Tibial nerve (tissue), 4 donors: Measurements from ENCODE around the gene CAMTA1. TPM values are rescaled to one million over a fixed set of nuclear protein-coding genes. Genes with fewer than 3 reads are reported as not detected.
"Not testable (repeated sequence)": the region's sequence is repeated elsewhere in the genome, so short reads cannot be mapped to it uniquely, and the experiment has no call there.

Experiments
- DNase-seq, 2 donors: peaks; one replicate each; pipeline ENCODE4 v3.0.0-alpha.2; 2019; ENCODE audit warnings: low spot score in 2 of 2
- H3K27ac ChIP-seq, 4 donors: fragments of 200-600 bp; sonication (generic) in 3 of 4; one replicate each; pipeline ENCODE4 v1.5.1; 2017 to 2019; ENCODE audit warnings: mild to moderate bottlenecking in 1 of 4
- H3K27me3 ChIP-seq, 2 donors: fragments of 200-600 bp; sonication (generic) in 1 of 2; one replicate each; pipeline versions ENCODE4 v1.5.1 to v1.6.0; 2017 to 2019
- H3K36me3 ChIP-seq, 3 donors: fragments of 200-600 bp; sonication (generic); one replicate each; pipeline ENCODE4 v1.5.1; 2018 to 2019
- H3K4me1 ChIP-seq, 4 donors: fragments of 200-600 bp; sonication (generic) in 3 of 4; one replicate each; pipeline ENCODE4 v1.5.1; 2017 to 2019
- H3K4me3 ChIP-seq, 4 donors: fragments of 200-600 bp; sonication (generic) in 3 of 4; one replicate each; pipeline ENCODE4 v1.5.1; 2017 to 2019; ENCODE audit warnings: mild to moderate bottlenecking in 1 of 4, moderate library complexity in 1 of 4
- H3K9me3 ChIP-seq, 4 donors: fragments of 200-600 bp; sonication (generic) in 3 of 4; one replicate each; pipeline ENCODE4 v1.5.1; 2017 to 2019
- CTCF ChIP-seq, 5 experiments: fragments of 200-600 bp in 3 of 5; fragments of 450-650 bp in 2 of 5; sonication (generic) in 3 of 5; IDR thresholded peaks; one replicate each; pipeline ENCODE4 v1.5.1; 2016 to 2019; ENCODE audit warnings: antibody characterized with exemption in 5 of 5, mild to moderate bottlenecking in 3 of 5, moderate library complexity in 2 of 5
- EP300 ChIP-seq, 2 donors: sonication (generic); formaldehyde crosslinking; IDR thresholded peaks; one replicate each; pipeline ENCODE4 v1.6.1; 2017; ENCODE audit warnings: antibody characterized with exemption in 2 of 2, mild to moderate bottlenecking in 1 of 2
- POLR2A ChIP-seq, 2 donors: fragments of 450-650 bp; IDR thresholded peaks; one replicate each; pipeline ENCODE4 v1.6.1; 2017; ENCODE audit warnings: antibody characterized with exemption in 2 of 2, mild to moderate bottlenecking in 2 of 2, moderate library complexity in 2 of 2
- WGBS, 2 donors: methylation state at CpG; one replicate each; pipeline ENCODE4 v1.1.5; 2018; 5-methylcytosine and 5-hydroxymethylcytosine counted together
- total RNA-seq, 4 donors: library from RNA; depleted of rRNA; stranded (reverse); fragments of >200 nt; gene quantifications; one replicate each; pipeline ENCODE4 v1.1.0, GENCODE V29; 2016

Gene CAMTA1
- total RNA-seq, 4 donors from 2014 or later = 41.8 to 104 (median 87.2) TPM

DNA sequence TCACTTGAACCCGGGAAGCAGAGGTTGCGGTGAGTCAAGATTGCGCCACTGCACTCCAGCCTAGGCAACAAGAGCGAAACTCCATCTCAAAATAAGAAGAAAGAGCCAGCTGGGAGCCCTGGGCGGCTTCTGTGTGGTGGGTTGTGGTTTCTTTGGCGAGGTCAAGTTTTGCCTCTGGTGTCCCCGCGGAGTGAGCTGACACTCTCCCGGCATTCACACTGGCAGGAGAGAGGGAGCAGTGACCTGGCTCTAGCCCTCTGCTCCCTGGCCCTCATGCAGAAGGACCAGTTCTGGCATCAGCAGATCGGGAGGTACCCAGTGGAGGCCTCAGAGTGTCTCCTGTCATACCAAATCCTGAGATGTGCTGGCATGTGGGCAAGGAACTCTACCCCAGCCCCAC lies 904.8 kb downstream of the CAMTA1 start:
- Histone ChIP-seq H3K27ac (no peak overlapping the region), H3K36me3 (no peaks in the 10 kb centered on the region), H3K4me1 (no peaks in the 10 kb centered on the region), H3K27me3 (no peaks in the 10 kb centered on the region), H3K4me3 (no peak overlapping the region), H3K9me3 (peaks cover 0 to 17% (median 0%) of the 10 kb centered on the region in 4 donors)
- no peak for TF ChIP-seq CTCF (IDR thresholded peaks at IDR 0.05)
- no peak for TF ChIP-seq EP300 (IDR thresholded peaks at IDR 0.05)
- TF ChIP-seq POLR2A (IDR thresholded peaks at IDR 0.05) = no peak
- 85 to 93% methylated on average over 10 of the region's 10 CpGs for WGBS, 2 donors
- no peak for DNase-seq

- H3K27me3 ChIP-seq = no peaks in the 10 kb centered on the region
- 84 to 89% methylated on average over 17 of the region's 17 CpGs for WGBS, 2 donors
These were observed 905.4 kb downstream of the CAMTA1 start for GRCh38 chr1:7690496-7691182.

DNA sequence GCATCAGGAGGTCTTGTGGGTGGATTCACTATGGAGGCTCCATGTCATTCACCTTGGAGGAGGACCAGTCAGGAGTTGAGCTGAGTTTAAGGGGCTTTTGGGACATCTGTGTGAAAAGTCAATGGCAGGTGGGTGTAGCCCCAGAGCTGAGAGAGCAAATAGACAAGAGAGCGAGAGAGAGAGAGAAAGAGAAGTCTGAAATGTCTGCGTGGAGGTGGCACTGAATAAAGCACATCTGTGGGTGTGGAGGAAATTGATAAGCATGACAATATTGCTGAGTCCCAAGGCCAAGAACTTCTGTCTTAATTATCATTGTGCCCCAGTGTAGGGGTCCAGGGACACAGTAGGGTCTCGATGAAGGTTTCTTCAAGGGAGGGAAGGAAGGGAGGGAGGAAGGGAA lies 906.3 kb downstream of the CAMTA1 start:
- no peaks in the 10 kb centered on the region for H3K36me3 ChIP-seq
- no peak overlapping the region for H3K4me3 ChIP-seq
- no peak overlapping the region for H3K27ac ChIP-seq
- no peaks in the 10 kb centered on the region for H3K4me1 ChIP-seq
- WGBS, 2 donors = 81 to 93% methylated on average over 3 of the region's 3 CpGs
- TF ChIP-seq EP300 (IDR thresholded peaks at IDR 0.05) = no peak
- TF ChIP-seq POLR2A (IDR thresholded peaks at IDR 0.05) = no peak
- no peak for TF ChIP-seq CTCF (IDR thresholded peaks at IDR 0.05)
- no peaks in the 10 kb centered on the region for H3K27me3 ChIP-seq
- DNase-seq = no peak
- H3K9me3 ChIP-seq = peaks cover 0 to 17% (median 0%) of the 10 kb centered on the region in 4 donors

More at GRCh38 chr1:7690496-7691182, 905.4 kb downstream of the CAMTA1 start:
- Histone ChIP-seq H3K9me3 (peaks cover 0 to 17% (median 0%) of the 10 kb centered on the region in 4 donors), H3K36me3 (no peaks in the 10 kb centered on the region), H3K4me1 (no peaks in the 10 kb centered on the region), H3K4me3 (no peak overlapping the region), H3K27ac (no peak overlapping the region)
- DNase-seq = no peak
- TF ChIP-seq EP300 (IDR thresholded peaks at IDR 0.05) (no peak), POLR2A (IDR thresholded peaks at IDR 0.05) (no peak)

DNA sequence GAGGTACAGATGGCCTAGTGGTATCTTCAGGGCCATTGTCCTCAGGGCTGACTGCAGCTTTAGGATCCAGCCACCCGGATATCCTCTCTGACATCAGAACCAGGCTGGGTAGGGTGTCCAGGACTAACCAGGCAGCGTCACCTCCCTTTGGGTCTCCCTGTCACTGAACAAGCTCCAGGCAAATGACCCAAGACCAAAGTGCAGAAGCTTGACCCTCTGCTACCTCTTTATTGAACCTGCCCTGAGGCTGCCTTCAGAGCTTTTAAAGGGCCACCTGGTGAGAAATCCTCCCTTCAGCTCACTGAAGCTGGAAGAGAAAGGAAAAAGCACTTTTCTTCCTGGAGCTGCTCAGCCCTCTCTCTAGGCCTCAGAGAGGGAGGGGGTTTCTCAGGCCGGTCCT lies 906.8 kb downstream of the CAMTA1 start:
- DNase-seq = no peak
- TF ChIP-seq CTCF (IDR thresholded peaks at IDR 0.05) (no peak), POLR2A (IDR thresholded peaks at IDR 0.05) (no peak), EP300 (IDR thresholded peaks at IDR 0.05) (no peak)
- Histone ChIP-seq H3K9me3 (peaks cover 0 to 17% (median 0%) of the 10 kb centered on the region in 4 donors), H3K27me3 (no peaks in the 10 kb centered on the region), H3K4me3 (no peak overlapping the region), H3K4me1 (no peaks in the 10 kb centered on the region), H3K36me3 (no peaks in the 10 kb centered on the region), H3K27ac (no peak overlapping the region)
- 82 to 98% methylated on average over 3 of the region's 3 CpGs for WGBS, 2 donors

DNA sequence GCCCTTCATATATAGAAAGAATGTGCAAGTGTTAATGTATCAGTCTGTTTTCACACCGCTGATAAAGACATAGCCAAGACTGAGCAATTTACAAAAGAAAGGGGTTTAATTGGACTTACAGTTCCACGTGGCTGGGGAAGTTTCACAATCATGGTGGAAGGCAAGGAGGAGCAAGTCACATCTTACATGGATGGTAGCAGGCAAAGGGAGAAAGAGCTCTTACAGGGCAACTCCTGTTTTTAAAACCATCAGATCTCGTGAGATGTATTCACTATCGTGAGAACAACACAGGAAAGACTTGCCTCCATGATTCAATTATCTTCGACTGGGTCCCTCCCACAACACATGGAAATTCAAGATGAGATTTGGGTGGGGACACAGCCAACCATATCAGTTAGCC lies 907.8 kb downstream of the CAMTA1 start:
- not testable (repeated sequence) for H3K36me3 ChIP-seq, DNase-seq, H3K27me3 ChIP-seq, H3K27ac ChIP-seq, H3K4me1 ChIP-seq, H3K4me3 ChIP-seq
- H3K9me3 ChIP-seq = peaks cover 0 to 17% (median 0%) of the 10 kb centered on the region in 4 donors
- 83 to 88% methylated on average over 5 of the region's 5 CpGs for WGBS, 2 donors

DNA sequence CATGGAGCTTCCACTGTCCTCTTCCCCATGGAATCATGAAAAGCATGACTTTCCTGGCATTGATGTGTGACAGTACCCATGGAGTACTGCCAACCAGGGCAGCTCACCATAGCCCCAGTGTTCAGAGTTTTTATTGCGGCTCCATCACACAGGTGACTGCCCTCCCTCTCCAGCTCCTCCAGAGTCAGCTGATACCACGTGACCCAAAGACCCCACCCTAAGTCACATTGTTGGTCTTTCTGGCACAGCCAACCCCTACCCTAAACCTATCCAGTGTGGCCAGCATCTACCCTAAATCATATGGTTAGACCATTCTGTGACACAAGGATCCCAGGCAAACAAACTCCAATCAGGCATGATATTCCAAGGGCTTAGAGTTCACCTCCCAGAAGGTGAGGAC lies 908.4 kb downstream of the CAMTA1 start:
- DNase-seq = no peak
- H3K36me3 ChIP-seq = no peaks in the 10 kb centered on the region
- H3K4me3 ChIP-seq = no peak overlapping the region
- no peak overlapping the region for H3K27ac ChIP-seq
- WGBS, 2 donors = 40 to 42% methylated on average over 2 of the region's 2 CpGs
- no peaks in the 10 kb centered on the region for H3K4me1 ChIP-seq
- H3K27me3 ChIP-seq = no peaks in the 10 kb centered on the region
- peaks cover 0 to 17% (median 0%) of the 10 kb centered on the region in 4 donors for H3K9me3 ChIP-seq
- TF ChIP-seq CTCF (IDR thresholded peaks at IDR 0.05) (no peak), EP300 (IDR thresholded peaks at IDR 0.05) (no peak), POLR2A (IDR thresholded peaks at IDR 0.05) (no peak)
